Left forelimb (tissue), 1 donor: Measurements from ENCODE around the gene FURIN.
"Not testable (repeated sequence)": the region's sequence is repeated elsewhere in the genome, so short reads cannot be mapped to it uniquely, and the experiment has no call there.

Experiments
- DNase-seq: peaks from one replicate; pipeline ENCODE4 v3.0.0-alpha.2; 2018; ENCODE audit warnings: low spot score

Gene FURIN

DNA sequence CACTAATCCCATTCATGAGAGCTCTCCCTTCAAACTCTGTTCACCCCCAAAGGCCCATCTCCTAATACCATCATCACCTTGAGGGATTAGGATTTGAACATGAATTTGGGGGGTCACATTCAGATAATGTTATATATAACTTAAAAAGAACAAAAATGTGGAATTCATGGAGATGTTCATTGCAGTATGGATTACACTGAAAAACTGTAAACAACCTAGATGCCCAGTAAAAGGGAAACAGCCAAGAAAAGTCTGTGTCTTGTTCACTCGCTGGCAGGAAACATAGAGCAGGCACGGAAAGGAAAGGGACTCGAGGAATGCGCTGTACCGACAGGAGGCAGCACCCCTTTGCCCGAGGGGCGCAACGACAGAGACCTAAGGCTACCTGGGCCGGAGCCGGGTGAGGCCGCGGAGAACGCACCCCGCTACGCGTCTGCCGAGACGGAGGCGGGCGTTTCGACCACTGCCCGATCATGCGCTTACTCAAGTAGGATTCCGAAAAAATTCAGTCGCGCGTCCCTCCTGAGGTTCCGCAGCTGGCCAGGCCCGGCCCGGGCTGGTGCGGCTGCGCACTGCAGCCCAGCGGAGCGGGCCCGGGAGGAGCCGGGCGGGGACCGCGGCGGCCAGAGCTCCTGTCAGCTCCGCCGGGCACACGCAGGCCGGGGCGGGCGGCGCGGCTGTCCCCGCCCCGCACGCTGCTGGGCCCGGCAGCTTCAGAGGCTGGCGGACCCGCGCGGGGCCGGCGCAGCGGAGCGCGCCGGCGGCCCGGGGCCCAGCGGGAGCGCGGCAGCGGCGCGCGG lies 33.9 kb downstream of the FURIN start:
- peak; percentile 86 for DNase-seq

DNA sequence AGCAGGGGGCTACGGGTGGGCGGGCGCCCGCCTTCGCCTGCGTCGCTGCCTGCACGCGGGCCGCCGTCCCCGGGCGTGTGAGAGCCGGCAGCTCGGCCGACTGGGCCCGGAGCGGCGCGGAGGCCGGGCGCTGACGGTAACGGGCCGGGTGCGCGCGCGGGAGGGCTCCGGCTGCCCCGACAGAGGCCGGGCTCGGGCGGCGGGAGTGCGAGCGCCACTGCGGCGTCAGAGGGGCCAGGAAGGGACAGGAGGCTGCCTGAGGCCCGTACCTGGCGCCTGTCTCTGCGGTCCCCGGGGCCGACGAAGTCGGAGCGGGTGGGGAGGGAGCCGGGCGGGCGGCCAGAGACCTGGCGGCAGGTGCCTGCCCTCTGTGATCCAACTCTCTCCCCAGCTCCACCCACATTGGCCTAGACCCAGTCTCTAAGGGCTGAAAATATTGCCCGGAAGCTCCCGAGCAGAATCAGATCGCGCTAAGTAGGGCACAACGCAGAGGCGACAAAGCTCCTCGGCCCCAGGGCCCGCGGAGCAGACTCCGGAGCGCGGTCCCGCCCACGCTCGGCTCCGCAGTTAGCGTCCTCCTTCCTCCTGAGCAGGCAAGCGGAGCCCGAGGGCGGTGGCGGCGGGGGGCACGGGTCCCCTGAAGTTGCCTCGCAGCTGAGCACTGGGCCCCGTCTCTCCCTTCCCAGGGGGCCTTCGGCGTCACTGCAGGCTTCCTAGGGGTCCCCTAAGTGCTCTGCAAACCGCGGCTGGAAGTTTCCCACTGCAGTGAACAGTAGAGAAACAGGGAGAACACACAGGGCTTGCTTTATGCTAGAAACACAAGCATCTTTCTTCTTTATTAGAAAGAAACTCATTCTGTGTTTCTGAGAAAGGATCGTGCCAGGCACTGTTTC lies 34.7 kb downstream of the FURIN start, which contains the start of gene MAN2A2:
TSS of gene MAN2A2 (plus strand) at position 463 of the 893 bp plus-strand sequence. CDS start 906 bp downstream, outside the sequence.
- DNase-seq = no peak

DNA sequence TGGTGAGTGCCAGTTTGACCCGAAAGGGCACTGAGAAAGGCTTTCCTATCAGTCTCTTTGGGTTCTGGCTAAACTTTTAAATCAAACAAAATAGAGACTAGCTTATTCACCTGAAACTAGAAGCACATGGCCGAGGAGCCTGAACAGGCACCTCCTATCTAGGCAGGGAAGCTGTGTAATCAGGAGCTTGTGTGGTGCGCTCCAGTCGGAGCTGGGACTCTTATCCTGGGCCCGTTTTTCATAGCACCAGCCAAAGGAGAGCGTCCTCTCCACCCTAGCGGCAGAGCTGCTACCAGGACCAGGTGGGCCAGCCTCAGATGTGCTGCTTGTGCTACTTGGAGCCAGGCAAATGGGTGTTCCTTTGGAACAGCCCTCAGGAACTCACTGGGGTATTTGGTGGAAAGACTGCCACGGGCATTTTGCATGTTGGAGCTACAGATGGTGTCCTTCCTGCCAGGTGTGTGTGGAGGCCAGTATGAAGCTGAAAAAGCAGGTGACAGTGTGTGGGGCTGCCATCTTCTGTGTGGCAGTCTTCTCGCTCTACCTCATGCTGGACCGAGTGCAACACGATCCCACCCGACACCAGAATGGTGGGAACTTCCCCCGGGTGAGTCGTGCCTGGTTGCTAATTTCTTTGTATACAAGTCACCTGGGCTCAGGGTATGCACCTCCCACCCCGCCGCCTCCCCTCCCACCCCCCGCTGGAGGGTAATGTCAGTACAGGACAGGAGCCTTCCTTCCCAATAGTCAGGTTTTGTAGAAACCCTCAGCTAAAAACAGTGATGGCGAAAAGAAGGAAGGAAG lies 35.5 kb downstream of the FURIN start:
- no peak for DNase-seq

DNA sequence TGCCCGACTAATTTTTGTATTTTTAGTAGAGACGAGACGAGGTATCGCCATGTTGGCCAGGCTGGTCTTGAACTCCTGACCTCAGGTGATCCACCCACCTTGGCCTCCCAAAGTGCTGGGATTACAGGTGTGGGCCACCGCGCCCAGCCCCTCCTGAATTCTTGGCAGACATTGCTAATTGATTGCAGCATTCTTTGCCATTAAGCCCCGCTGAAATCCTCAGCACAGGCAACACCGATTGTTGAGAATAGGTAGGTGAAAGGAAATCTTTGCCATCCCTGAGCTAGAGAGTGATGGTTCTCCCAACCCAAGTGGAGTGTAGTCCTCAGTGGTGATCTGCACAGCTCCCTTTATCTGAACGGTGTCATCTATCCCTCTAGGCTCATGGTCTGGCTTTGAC lies 36.4 kb downstream of the FURIN start:
- no peak for DNase-seq

DNA sequence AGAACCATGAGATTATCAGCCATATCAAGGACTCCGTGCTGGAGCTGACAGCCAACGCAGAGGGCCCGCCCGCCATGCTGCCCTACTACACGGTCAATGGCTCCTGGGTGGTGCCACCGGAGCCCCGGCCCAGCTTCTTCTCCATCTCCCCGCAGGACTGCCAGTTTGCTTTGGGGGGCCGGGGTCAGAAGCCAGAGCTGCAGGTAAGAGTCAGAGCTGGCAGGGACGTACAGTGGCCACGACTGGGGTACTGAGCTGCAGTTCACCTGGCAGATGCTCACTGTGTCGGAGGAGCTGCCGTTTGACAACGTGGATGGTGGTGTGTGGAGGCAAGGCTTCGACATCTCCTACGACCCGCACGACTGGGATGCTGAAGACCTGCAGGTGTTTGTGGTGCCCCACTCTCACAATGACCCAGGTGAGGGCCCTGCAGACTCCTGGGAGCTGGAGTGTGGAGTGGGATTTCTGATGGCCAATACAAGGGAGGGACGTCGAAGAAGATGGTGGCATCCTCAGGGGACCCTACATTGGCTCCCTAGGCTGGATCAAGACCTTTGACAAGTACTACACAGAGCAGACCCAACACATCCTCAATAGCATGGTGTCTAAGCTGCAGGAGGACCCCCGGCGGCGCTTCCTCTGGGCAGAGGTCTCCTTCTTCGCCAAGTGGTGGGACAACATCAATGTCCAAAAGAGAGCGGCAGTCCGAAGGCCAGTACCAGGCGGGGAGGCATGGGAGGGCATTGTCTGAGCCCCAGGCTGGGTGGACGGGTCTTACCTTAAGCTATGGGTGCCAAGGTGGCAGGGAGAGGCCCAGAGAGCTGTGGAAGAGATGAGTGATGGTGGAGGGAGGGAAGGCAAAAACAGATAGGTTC lies 37.2 kb downstream of the FURIN start:
- no peak for DNase-seq

DNA sequence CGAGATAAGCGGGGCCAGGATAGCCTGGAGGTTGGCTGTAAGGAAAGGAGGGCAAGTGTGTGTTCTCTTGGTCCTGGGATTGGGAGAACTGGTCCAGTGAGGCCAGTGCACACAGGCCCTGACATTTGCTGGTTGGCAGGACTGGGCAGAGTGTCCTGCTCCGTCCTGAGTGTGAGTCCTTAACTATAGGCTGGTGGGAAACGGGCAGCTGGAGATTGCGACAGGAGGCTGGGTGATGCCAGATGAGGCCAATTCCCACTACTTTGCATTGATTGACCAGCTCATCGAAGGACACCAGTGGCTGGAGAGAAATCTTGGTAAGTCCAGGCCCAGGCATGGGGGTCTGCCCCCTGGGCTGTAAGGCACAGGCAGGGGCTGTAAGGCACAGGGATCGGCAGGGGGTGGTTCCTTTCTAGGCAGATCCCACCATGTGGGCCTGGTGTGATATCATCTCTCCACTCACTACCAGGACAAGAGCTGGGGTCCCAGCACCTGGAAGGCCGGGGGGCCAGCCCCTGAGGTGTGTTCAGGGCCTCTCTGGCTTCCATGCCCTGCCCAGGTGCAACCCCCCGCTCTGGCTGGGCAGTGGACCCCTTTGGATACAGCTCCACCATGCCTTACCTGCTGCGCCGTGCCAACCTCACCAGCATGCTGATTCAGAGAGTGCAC lies 37.9 kb downstream of the FURIN start:
- DNase-seq = no peak

DNA sequence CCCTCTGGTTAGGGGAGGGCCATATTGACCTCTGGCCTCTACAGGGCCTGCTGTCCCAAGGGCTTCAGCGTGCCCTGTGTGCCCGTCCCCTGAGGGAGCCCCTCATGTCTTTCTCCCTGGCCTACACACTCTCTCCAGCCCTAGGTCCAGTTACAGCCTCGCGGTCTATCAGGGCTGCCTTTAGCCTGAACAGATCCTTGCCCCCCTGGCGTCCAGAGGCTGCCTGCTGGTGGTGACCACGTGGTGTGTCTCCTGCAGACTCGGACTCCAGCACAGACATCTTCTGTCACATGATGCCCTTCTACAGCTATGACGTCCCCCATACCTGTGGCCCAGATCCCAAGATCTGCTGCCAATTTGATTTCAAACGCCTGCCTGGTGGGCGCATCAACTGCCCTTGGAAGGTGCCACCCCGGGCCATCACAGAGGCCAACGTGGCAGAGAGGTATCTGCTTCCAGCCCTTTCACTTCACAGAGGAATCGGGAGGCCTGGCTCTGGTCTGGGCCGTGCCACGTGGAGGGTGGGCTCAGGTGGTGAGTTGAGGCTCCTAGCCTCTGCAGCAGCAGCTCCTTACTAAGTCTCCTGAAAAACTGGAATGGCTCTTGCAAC lies 38.8 kb downstream of the FURIN start:
- DNase-seq = no peak

DNA sequence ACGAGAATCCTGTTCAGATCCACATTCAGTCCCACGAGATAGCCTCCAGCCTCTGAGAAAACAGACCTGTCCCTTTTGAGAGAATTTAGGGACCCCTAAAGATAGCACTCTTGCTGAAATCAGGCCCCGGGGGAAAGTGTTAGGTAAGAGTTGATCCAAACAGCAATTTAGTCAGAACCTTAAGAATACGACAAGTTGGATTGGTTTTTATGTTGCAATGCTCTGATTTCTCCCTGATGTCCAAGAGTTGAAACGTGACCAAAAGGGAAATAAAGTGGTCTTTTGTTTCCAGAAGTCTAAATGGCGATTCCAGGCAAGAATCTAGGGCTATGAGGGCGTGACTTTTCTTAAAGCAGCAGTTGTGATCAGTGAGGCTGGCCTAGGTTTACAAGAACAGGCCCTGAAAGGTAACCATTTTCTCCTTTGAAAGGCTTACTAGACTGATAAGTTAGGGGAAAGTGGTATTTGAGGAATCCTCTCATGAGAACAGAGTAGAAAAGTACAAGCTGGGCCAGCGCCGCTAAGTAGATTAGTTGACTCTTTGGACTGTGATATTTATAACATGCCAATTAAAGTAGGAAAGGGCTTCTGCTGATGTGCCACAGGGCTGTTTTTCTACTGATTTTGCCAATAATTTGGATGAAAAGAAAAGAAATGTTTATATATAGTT lies 39.6 kb downstream of the FURIN start:
- DNase-seq = no peak

DNA sequence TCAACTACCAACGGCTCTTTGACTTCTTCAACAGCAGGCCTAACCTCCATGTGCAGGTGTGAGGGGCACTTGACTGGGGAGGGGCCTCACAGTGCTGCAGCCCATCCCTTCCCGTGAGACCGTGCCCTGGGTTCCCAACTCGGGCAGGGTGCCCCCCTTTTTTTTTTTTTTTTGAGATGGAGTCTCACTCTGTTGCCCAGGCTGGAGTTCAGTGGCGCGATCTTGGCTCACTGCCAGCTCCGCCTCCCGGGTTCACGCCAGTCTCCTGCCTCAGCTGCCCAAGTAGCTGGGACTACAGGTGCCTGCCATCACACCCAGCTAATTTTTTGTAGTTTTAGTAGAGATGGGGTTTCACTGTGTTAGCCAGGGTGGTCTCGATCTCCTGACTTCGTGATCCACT lies 41.1 kb downstream of the FURIN start:
- not testable (repeated sequence) for DNase-seq

DNA sequence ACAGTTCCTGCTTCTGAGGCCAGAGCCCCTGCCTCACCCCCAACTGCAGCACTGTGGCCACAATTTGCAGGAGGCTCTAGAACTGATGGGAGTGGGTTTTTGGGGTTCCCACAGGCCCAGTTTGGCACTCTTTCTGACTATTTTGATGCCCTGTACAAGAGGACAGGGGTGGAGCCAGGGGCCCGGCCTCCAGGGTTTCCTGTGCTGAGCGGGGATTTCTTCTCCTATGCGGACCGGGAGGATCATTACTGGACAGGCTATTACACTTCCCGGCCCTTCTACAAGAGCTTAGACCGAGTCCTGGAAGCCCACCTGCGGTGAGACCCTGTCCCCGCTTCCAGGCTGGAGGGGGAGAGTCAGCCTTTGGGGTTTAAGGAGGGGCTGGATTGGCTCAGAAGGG lies 41.6 kb downstream of the FURIN start:
- no peak for DNase-seq

DNA sequence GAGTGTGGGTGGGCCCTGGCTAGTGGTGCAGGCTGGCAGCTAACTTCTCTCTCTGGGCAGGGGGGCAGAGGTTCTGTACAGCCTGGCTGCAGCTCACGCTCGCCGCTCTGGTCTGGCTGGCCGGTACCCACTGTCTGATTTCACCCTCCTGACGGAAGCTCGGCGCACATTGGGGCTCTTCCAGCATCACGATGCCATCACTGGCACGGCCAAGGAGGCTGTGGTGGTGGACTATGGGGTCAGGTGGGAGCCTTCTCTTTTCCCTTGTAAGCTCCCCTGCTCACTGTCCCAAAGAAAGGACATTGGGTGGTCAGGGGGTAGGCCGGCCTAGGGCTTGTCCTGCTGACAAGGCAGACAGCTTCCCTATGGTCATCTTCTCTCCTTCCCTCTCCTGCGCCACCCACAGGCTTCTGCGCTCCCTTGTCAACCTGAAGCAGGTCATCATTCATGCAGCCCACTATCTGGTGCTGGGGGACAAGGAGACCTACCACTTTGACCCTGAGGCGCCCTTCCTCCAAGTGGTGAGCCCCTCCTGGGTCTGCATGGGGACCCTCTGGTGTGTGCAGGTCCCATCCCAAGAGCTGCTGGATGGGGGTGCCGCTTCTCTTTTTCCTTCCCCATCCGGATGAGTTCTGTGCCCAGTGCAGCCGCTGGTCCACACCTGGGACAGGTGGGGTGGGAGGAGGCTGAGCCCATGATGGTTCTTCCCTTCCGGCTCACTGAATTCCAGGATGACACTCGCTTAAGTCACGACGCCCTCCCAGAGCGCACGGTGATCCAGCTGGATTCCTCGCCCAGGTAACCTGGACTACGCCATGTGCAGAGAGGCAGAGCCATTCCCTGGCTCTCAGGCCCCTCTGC lies 42.3 kb downstream of the FURIN start:
- no peak for DNase-seq

DNA sequence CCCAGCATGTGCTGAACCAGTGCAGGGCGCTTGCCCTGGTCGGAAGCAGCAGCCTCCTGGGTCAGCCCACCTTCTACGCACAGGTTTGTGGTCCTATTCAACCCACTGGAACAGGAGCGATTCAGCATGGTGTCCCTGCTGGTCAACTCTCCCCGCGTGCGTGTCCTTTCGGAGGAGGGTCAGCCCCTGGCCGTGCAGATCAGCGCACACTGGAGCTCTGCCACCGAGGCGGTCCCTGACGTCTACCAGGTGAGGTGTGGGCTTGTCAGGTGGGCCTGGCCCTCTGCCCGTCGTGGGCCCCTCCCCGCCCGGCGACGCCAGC lies 42.9 kb downstream of the FURIN start:
- no peak for DNase-seq

DNA sequence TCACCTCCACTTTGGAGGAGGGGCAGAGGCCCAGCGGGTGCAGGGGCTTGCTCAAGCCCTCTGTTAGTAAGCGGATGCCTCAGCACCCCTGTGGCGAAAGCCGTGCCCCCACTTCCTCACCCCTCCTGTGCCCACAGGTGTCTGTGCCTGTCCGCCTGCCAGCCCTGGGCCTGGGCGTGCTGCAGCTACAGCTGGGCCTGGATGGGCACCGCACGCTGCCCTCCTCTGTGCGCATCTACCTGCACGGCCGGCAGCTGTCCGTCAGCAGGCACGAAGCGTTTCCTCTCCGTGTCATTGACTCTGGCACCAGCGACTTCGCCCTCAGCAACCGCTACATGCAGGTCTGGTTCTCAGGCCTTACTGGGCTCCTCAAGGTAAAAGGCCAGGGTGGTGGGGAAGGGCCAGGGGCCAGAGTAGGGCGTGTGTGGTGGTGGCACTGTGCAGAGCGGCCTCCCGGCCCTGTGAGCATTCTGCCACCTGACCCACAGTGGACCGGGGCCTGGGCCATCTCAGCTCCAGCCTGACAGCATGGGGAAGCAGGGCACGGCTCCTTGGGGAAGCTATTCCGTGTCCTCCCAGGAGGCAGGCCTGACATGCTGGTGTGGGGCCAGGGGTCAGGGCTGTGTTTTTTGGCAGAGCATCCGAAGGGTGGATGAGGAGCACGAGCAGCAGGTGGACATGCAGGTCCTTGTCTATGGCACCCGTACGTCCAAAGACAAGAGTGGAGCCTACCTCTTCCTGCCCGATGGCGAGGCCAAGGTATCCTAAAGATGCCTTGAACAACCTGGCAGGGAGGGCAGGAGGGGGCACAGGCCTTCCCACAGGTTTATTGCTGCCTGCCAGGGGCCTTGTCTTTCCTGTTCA lies 43.8 kb downstream of the FURIN start:
- no peak for DNase-seq

DNA sequence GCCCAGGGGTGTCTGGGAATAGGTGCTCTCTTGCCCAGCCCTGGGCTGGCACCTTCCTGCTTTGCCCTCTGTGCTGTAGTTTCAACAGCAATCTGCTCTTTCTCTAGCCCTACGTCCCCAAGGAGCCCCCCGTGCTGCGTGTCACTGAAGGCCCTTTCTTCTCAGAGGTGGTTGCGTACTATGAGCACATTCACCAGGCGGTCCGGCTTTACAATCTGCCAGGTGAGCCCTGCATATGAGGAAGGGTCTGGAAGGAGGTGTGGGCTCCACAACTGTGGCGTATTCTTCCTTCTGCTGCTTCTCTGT lies 44.3 kb downstream of the FURIN start:
- DNase-seq = no peak

DNA sequence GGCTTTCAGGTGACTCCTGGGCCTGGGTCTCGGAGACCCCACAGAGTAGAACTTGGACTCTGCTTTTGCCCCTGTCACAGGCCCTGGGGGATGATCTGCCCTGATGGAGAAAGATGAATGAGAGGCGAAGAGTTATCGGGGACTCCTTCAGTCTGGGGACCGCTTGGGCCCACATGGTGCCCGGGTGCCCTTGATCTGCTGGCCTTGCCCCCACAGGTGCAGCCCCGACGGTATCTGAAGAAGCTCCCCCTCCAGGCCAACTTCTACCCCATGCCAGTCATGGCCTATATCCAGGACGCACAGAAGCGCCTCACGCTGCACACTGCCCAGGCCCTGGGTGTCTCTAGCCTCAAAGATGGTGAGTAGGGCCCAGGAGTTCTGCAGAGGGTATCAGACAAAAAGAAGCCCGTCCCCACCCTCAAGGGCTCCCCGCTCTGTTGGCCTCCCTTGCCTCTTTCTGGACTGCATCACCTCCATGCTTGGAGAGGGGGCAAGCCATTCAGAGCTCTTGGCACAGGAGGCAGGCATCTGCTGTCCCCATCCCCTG lies 45.1 kb downstream of the FURIN start:
- no peak for DNase-seq

DNA sequence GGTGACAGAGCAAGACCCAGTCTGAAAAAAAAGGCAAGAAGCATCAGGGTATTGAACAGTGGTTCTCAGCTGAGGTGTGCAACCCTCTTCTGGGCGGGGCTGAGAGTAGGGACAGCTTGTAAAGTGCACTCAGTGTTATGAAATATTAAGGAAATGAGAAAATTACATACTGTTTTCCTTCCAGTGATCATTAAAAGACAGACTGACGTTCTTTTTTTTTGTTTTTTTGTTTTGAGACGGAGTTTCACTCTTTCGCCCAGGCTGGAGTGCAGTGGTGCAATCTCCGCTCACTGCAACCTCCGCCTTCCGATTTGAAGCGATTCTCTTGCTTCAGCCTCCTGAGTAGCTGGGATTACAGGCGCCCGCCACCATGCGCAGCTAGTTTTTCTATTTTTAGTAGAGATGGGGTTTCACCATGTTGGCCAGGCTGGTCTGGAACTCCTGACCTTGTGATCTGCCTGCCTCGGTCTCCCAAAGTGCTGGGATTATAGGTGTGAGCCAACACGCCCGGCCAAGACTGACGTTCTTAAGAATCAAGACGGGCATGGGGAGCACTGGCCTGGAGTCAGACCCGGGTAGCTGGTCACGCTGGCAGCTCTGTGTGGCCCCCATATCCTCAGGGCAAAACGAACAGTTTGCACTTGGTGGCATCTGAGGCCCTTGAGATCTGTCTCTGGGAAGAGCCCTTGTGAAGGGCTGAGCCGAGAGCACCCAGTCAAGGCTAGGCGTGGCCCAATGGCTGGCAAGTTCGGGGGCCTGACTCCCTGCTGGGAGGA lies 46.1 kb downstream of the FURIN start:
- no peak for DNase-seq

DNA sequence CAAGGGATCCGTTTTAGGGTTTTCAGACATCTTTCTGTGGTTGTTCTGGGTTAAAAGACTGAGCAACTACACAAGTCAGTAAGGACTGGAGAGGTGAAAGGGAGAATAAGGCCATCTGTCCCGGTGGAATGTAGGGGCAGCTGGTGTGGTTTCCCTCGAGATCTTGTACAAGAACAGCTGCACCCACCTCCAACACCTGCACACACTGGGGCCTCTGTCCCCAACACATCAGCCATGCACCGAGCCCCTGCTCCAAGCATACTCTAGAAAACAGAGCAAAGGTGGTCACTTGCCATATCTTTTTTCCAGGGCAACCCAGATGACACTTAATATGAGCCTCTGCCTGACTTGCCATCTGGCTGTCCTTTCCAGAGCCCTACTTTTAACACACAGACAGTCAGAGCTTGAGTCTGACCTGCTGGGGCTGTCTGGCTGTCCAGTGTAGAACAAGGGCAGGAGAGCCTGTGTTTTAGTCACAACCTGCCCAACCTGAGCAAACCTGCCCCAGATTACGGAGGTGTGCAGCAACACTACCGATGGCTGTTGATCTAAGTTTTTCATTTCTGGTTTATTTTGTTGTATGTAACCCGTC lies 46.9 kb downstream of the FURIN start:
- DNase-seq = no peak
